ENCODE measurements around the gene AFTPH.

- no peak for TF ChIP-seq PREB (CRISPR knock-in tag; IDR thresholded peaks at IDR 0.05; ENCODE audit: borderline replicate concordance)
- TF ChIP-seq, protein P1, sequence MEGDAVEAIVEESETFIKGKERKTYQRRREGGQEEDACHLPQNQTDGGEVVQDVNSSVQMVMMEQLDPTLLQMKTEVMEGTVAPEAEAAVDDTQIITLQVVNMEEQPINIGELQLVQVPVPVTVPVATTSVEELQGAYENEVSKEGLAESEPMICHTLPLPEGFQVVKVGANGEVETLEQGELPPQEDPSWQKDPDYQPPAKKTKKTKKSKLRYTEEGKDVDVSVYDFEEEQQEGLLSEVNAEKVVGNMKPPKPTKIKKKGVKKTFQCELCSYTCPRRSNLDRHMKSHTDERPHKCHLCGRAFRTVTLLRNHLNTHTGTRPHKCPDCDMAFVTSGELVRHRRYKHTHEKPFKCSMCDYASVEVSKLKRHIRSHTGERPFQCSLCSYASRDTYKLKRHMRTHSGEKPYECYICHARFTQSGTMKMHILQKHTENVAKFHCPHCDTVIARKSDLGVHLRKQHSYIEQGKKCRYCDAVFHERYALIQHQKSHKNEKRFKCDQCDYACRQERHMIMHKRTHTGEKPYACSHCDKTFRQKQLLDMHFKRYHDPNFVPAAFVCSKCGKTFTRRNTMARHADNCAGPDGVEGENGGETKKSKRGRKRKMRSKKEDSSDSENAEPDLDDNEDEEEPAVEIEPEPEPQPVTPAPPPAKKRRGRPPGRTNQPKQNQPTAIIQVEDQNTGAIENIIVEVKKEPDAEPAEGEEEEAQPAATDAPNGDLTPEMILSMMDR (IDR thresholded peaks at IDR 0.05): no peak
- TF ChIP-seq CREB1 (CRISPR knock-in tag; IDR thresholded peaks at IDR 0.05): no peak
- TF ChIP-seq JUN (CRISPR knock-in tag; IDR thresholded peaks at IDR 0.05): no peak
- TF ChIP-seq USF2 (CRISPR knock-in tag; IDR thresholded peaks at IDR 0.05): no peak
- TF ChIP-seq, protein P2, sequence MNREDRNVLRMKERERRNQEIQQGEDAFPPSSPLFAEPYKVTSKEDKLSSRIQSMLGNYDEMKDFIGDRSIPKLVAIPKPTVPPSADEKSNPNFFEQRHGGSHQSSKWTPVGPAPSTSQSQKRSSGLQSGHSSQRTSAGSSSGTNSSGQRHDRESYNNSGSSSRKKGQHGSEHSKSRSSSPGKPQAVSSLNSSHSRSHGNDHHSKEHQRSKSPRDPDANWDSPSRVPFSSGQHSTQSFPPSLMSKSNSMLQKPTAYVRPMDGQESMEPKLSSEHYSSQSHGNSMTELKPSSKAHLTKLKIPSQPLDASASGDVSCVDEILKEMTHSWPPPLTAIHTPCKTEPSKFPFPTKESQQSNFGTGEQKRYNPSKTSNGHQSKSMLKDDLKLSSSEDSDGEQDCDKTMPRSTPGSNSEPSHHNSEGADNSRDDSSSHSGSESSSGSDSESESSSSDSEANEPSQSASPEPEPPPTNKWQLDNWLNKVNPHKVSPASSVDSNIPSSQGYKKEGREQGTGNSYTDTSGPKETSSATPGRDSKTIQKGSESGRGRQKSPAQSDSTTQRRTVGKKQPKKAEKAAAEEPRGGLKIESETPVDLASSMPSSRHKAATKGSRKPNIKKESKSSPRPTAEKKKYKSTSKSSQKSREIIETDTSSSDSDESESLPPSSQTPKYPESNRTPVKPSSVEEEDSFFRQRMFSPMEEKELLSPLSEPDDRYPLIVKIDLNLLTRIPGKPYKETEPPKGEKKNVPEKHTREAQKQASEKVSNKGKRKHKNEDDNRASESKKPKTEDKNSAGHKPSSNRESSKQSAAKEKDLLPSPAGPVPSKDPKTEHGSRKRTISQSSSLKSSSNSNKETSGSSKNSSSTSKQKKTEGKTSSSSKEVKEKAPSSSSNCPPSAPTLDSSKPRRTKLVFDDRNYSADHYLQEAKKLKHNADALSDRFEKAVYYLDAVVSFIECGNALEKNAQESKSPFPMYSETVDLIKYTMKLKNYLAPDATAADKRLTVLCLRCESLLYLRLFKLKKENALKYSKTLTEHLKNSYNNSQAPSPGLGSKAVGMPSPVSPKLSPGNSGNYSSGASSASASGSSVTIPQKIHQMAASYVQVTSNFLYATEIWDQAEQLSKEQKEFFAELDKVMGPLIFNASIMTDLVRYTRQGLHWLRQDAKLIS (CRISPR knock-in tag; IDR thresholded peaks at IDR 0.05; ENCODE audit: borderline replicate concordance): no peak
- TF ChIP-seq, protein P3, sequence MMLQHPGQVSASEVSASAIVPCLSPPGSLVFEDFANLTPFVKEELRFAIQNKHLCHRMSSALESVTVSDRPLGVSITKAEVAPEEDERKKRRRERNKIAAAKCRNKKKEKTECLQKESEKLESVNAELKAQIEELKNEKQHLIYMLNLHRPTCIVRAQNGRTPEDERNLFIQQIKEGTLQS (CRISPR knock-in tag; conservative IDR thresholded peaks at IDR 0.05): no peak
- no peak for TF ChIP-seq ZNF317 (CRISPR knock-in tag; IDR thresholded peaks at IDR 0.05; ENCODE audit: borderline replicate concordance, low read depth)
- TF ChIP-seq RELA (CRISPR knock-in tag; IDR thresholded peaks at IDR 0.05; ENCODE audit: borderline replicate concordance): no peak
- TF ChIP-seq, protein P4, sequence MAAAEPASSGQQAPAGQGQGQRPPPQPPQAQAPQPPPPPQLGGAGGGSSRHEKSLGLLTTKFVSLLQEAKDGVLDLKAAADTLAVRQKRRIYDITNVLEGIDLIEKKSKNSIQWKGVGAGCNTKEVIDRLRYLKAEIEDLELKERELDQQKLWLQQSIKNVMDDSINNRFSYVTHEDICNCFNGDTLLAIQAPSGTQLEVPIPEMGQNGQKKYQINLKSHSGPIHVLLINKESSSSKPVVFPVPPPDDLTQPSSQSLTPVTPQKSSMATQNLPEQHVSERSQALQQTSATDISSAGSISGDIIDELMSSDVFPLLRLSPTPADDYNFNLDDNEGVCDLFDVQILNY (CRISPR knock-in tag; IDR thresholded peaks at IDR 0.05): no peak
Observed at GRCh38 chr2:64598226-64598625, 74.1 kb downstream of the AFTPH start.
